Stimulated activated effector memory CD8-positive, alpha-beta T cell treated with anti-CD3 and anti-CD28 coated beads, Interleukin-12 subunit alpha, Interleukin-12 subunit beta, amount 100 ng/mL, for 72 hours (primary cell): ENCODE results near the gene NDUFB10.

Experiments used
- ATAC-seq: fragments of 150-1000 bp; cut with Tn5 transposase; 2 replicates; pipeline ENCODE4 v1.10.0; 2021
- DNase-seq, 2 donors: peaks; one replicate each; pipeline ENCODE4 v3.0.0; 2021 to 2022; ENCODE audit warnings: low spot score in 2 of 2
- H3K27ac Mint-ChIP-seq: one replicate; pipeline ENCODE4 v1.8.0; 2022; ENCODE audit warnings: mild to moderate bottlenecking, mixed read lengths
- H3K36me3 Mint-ChIP-seq: one replicate; pipeline ENCODE4 v1.8.0; 2022; ENCODE audit warnings: mild to moderate bottlenecking, mixed read lengths
- H3K4me1 Mint-ChIP-seq: one replicate; pipeline ENCODE4 v1.8.0; 2022; ENCODE audit warnings: mixed read lengths
- H3K4me3 Mint-ChIP-seq: one replicate; pipeline ENCODE4 v1.8.0; 2022; ENCODE audit warnings: mild to moderate bottlenecking, mixed read lengths
- H3K9me3 Mint-ChIP-seq: one replicate; pipeline ENCODE4 v1.8.0; 2022; ENCODE audit warnings: mixed read lengths

Gene NDUFB10

DNA sequence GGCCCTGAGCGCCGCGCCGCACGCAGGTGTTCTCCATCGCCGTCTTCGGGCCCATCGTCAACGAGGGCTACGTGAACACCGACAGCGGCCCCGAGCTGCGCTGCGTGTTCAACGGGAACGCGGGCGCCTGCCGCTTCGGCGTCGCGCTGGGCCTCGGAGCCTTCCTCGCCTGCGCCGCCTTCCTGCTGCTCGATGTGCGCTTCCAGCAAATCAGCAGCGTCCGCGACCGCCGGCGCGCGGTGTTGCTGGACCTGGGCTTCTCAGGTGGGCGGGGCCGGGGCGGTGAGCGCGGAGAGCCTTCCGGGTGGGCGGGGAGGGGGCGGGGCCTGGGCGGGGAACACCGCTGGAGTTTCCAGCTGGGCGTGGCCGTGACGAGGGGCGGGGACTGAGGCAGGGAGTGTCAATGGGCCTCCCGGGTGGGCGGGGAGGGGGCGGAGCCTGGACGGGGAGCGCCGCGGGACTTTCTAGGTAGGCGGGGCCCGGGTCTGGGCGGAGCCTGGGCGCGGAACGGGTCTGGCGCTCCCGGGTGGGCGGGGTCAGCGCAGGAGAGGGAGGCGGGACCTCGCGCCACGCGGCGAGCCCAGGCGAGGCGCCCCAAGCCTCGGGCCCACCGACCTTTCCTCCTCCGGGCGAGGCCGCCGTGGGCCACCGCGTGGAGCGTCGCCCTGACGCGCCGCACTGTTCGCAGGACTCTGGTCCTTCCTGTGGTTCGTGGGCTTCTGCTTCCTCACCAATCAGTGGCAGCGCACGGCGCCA, 32.8 kb downstream of the NDUFB10 start:
- Mint-ChIP-seq H3K4me3 (peak overlapping the region; percentile 78), H3K27ac (peak overlapping the region; percentile 76), H3K36me3 (peaks cover 23% of the 10 kb centered on the region), H3K4me1 (peaks cover 34% of the 10 kb centered on the region), H3K9me3 (no peaks in the 10 kb centered on the region)
- DNase-seq (peak; percentile 85 to 95), ATAC-seq (peak; percentile 70)

GRCh38 chr16:1992704-1993317, 33.5 kb downstream of the NDUFB10 start:
- Mint-ChIP-seq H3K4me3 (peak overlapping the region; percentile 78), H3K9me3 (no peaks in the 10 kb centered on the region), H3K4me1 (peaks cover 34% of the 10 kb centered on the region), H3K27ac (peak overlapping the region; percentile 48), H3K36me3 (peaks cover 28% of the 10 kb centered on the region)
- ATAC-seq (no peak), DNase-seq (no peak)

DNA sequence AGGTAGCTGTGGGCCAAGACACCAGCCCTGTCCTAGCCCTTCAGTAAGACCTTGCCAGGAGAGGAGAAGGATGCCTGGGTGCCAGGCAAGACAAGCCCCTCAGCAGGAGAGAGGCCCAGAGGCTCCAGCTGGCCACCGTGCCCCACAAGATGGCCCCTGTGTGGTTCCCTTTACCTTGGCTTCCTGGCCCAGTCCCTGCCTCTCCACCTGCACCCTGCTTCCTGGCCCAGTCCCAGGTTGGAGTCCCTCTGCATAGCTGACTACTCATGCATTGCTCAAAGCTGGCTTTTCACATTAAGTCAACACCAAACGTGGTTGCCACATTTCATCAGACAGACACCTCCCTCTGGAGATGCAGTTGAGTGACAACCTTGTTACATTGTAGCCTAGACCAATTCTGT, 34.4 kb downstream of the NDUFB10 start:
- DNase-seq = peak in 1 of 2 donors; percentile 77
- peak; percentile 46 for ATAC-seq
- Mint-ChIP-seq H3K4me3 (peak overlapping the region; percentile 22), H3K36me3 (peaks cover 37% of the 10 kb centered on the region), H3K27ac (peak overlapping the region; percentile 48), H3K4me1 (peaks cover 34% of the 10 kb centered on the region), H3K9me3 (no peaks in the 10 kb centered on the region)

GRCh38 chr16:1997494-1998359, 38.4 kb downstream of the NDUFB10 start:
- Mint-ChIP-seq H3K9me3 (no peaks in the 10 kb centered on the region), H3K4me3 (no peak overlapping the region), H3K4me1 (peaks cover 25% of the 10 kb centered on the region), H3K27ac (no peak overlapping the region), H3K36me3 (peaks cover 62% of the 10 kb centered on the region)
- ATAC-seq = no peak
- DNase-seq = no peak

- Mint-ChIP-seq H3K4me3 (no peak overlapping the region), H3K4me1 (peaks cover 22% of the 10 kb centered on the region), H3K27ac (no peak overlapping the region), H3K36me3 (peaks cover 67% of the 10 kb centered on the region), H3K9me3 (no peaks in the 10 kb centered on the region)
- ATAC-seq (no peak), DNase-seq (no peak)
Measured at GRCh38 chr16:1998360-1998835, 39.1 kb downstream of the NDUFB10 start.

DNA sequence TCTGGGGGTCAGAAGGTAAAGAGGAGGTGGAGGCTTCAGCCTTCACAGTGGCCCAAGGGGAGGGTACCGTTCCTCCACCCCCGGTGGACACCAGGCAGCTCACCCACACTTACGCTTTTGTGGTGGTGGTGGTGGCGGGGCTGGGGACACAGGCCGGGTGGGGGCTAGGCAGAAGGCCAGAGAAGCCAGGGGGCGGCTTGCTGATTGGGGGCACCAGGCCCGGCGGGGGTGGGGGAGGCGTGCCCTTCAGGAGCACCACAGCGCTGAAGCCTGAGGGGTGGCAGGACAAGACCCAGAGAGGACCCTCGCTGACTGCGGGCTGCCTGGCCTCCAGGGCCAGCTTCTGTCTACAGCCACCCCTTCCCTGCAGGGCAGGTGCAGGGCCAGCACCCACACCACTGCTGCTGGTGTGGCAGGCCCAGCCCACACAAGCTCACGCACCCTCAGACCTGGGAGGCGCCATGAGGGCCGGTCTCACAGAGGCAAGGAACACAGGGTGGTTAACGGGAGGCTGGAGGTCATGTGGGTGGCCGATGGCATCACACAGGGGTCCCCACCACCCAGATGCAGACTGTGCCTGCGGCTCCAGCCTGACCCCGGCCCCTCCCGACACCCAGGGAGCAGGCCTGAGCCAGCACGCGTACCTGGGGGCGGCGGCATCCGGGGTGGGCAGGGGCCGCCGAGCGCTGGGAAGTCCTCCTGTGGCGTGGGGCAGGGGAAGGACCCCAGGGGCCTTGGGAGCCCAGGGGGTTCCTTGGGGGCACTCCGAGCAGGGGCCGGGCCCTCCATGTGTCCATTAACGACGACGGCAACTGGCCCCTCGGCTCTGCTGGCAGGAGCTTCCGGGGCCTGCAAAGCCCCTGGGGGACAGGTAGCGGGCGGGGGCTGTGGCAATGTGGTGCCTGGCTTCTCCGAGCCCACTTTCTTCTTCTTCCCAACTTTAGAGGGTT, 39.8 kb downstream of the NDUFB10 start:
- ATAC-seq = no peak
- Mint-ChIP-seq H3K4me3 (no peak overlapping the region), H3K9me3 (no peaks in the 10 kb centered on the region), H3K27ac (no peak overlapping the region), H3K36me3 (peaks cover 65% of the 10 kb centered on the region), H3K4me1 (peaks cover 17% of the 10 kb centered on the region)
- no peak for DNase-seq

- Mint-ChIP-seq H3K4me1 (peaks cover 24% of the 10 kb centered on the region), H3K4me3 (no peak overlapping the region), H3K27ac (no peak overlapping the region), H3K36me3 (peaks cover 68% of the 10 kb centered on the region), H3K9me3 (no peaks in the 10 kb centered on the region)
- DNase-seq (no peak), ATAC-seq (no peak)
Measured at GRCh38 chr16:1999866-2000514, 40.7 kb downstream of the NDUFB10 start.

GRCh38 chr16:2001035-2001434, 41.7 kb downstream of the NDUFB10 start:
- H3K4me3 Mint-ChIP-seq = no peak overlapping the region
- H3K4me1 Mint-ChIP-seq = peaks cover 24% of the 10 kb centered on the region
- H3K9me3 Mint-ChIP-seq = no peaks in the 10 kb centered on the region
- ATAC-seq (no peak), DNase-seq (no peak)
- H3K27ac Mint-ChIP-seq = no peak overlapping the region
- H3K36me3 Mint-ChIP-seq = peaks cover 64% of the 10 kb centered on the region

GRCh38 chr16:2001456-2002355, 42.4 kb downstream of the NDUFB10 start:
- Mint-ChIP-seq H3K9me3 (no peaks in the 10 kb centered on the region), H3K4me1 (peaks cover 27% of the 10 kb centered on the region), H3K36me3 (peaks cover 65% of the 10 kb centered on the region), H3K4me3 (no peak overlapping the region), H3K27ac (no peak overlapping the region)
- ATAC-seq (no peak), DNase-seq (no peak)

GRCh38 chr16:2002406-2003230, 43.3 kb downstream of the NDUFB10 start:
- no peak for DNase-seq
- Mint-ChIP-seq H3K27ac (peak overlapping the region; percentile 63), H3K36me3 (peaks cover 67% of the 10 kb centered on the region), H3K4me1 (peaks cover 36% of the 10 kb centered on the region), H3K9me3 (no peaks in the 10 kb centered on the region), H3K4me3 (no peak overlapping the region)
- ATAC-seq = no peak

DNA sequence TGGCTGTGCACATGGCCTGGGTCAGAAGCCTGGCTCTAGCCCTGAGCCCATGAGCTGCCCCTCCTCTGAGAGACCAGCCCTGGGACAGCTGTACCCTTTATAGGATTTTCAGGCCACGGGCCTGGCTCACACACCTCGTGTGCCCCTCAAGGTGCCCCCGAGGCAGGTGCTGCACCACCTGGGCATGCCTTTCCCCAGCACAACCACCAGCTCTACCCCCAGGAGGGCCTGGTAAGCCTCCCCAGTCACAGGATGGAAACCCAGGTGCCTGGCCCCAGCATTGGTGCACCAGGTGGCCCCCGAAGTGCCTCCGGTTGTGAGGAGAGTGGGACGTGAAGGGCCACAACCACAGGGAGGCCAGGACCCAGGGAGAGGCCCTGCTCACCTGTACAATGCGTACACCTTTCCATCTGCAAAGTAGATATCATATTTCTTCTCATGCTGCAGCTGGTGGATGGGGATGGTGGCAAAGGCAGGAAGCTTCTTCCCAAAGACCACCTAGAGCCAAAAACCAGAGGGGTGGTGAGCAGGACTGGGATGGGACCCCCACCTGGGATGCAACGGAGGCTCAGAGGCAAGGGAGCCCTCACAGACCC, 44.0 kb downstream of the NDUFB10 start:
- Mint-ChIP-seq H3K4me3 (no peak overlapping the region), H3K36me3 (peaks cover 67% of the 10 kb centered on the region)
- ATAC-seq = no peak

DNA sequence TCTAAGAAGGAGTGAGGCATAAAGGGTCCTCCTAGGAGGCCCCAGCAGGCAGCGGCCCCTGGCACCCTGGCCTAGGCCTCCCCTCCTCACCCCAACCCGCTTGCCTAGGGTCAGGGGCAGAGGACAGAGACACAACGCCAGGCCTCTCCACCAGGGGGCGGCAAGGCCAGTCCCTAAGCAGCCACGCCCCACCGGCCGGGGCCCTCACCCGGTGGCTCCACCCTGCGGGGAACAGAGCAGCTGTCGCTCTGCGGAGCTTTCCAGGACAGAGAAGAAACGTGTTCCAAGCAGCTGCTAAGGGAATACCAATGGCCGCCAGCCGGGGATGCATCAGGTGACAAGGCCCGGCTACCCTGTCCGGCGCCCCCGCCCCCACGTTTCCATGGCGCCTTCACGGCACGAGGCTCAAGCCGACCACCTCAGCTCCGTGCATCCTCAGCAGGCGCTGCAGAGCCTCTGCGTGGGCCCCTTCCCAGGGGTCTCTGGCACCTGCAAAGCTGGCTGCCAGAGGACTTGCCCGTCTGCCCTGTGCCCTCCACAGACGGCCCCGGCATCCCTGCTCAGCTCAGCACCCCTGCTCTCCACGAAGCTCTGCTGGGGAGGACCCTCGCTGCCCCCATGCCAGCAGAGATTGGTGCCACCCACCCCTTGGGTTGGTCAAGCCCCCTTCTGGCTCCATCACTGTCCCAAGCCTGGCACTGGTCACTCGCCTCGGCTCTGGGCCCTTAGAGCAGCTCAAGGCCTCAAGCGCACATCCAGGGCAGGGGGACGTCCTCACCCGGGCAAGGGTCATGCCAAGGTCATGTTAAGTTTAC, 44.7 kb downstream of the NDUFB10 start:
- peaks cover 50% of the 10 kb centered on the region for H3K4me1 Mint-ChIP-seq
- H3K4me3 Mint-ChIP-seq = peak overlapping the region; percentile 9
- H3K27ac Mint-ChIP-seq = no peak overlapping the region
- DNase-seq (peak; percentile 82 to 91), ATAC-seq (peak; percentile 92)
- H3K36me3 Mint-ChIP-seq = peaks cover 67% of the 10 kb centered on the region
- H3K9me3 Mint-ChIP-seq = no peaks in the 10 kb centered on the region

More for the DNA sequence above, 44.0 kb downstream of the NDUFB10 start:
- no peak for DNase-seq
- Mint-ChIP-seq H3K4me1 (peaks cover 43% of the 10 kb centered on the region), H3K27ac (no peak overlapping the region), H3K9me3 (no peaks in the 10 kb centered on the region)
